Activated CD8-positive, alpha-beta T cell treated with anti-CD3 and anti-CD28 coated beads, Interleukin-2, amount 10 ng/mL, durations not matched to agents 7 days and 5 days (primary cell): ENCODE measurements around the gene CD4. TPM values are rescaled to one million over a fixed set of nuclear protein-coding genes. Genes with fewer than 3 reads are reported as not detected.

ENCODE experiments used
- ATAC-seq: fragments of 150-1000 bp; cut with Tn5 transposase; one replicate; pipeline ENCODE4 v1.10.0; 2021; ENCODE audit warnings: moderate library complexity
- CTCF ChIA-PET: fragments of 350-600 bp; sonication (Branson Sonifier 250); formaldehyde crosslinking; loops from one replicate; lab custom pipeline; 2021; ENCODE audit warnings: antibody characterized with exemption; lab: Charles Lee
- POLR2A ChIA-PET: fragments of 350-600 bp; sonication (Branson Sonifier 250); formaldehyde crosslinking; loops from one replicate; lab custom pipeline; 2021; ENCODE audit warnings: antibody characterized with exemption; lab: Charles Lee
- DNase-seq: peaks from one replicate; pipeline ENCODE4 v3.0.0-alpha.2; 2020
- H3K27ac Mint-ChIP-seq: one replicate; pipeline ENCODE4 v1.8.0; 2021; ENCODE audit warnings: mild to moderate bottlenecking, mixed read lengths
- H3K27me3 Mint-ChIP-seq: one replicate; pipeline ENCODE4 v1.8.0; 2021; ENCODE audit warnings: low read depth, mixed read lengths
- H3K36me3 Mint-ChIP-seq: one replicate; pipeline ENCODE4 v1.8.0; 2021; ENCODE audit warnings: low read depth, mixed read lengths
- H3K4me1 Mint-ChIP-seq: one replicate; pipeline ENCODE4 v1.8.0; 2021; ENCODE audit warnings: low read depth, mixed read lengths
- H3K4me3 Mint-ChIP-seq: one replicate; pipeline ENCODE4 v1.8.0; 2021; ENCODE audit warnings: mild to moderate bottlenecking, mixed read lengths
- H3K9me3 Mint-ChIP-seq: one replicate; pipeline ENCODE4 v1.8.0; 2022; ENCODE audit warnings: mixed read lengths; ENCODE audit not compliant: insufficient read depth
- total RNA-seq, 2 experiments: library from RNA; stranded (reverse); gene quantifications; one replicate each; pipeline ENCODE4 v1.2.3, GENCODE V29; 2021

Gene CD4
- total RNA-seq, 2 experiments from 2014 or later, result 0.90 to 1.6 TPM

GRCh38 chr12:6838854-6839253 is 49.5 kb downstream of the CD4 start:
- Mint-ChIP-seq H3K36me3 (no peaks in the 10 kb centered on the region), H3K4me3 (no peak overlapping the region), H3K27me3 (peaks cover 3% of the 10 kb centered on the region), H3K27ac (no peak overlapping the region), H3K4me1 (peaks cover 3% of the 10 kb centered on the region), H3K9me3 (no peaks in the 10 kb centered on the region)
- ChIA-PET CTCF (interaction anchor here (2.3 to 9.2 kb wide), 2 partner anchors 10 to 85 kb away, joined by 11 to 130 read pairs; partner anchors contain the start of genes CDCA3, MLF2 and USP5), POLR2A (interaction anchor here (3.0 kb wide), 1 partner anchor 13 kb away, joined by 14 read pairs; the partner anchor contains the start of genes CDCA3 and USP5)
- no peak for ATAC-seq
- no peak for DNase-seq

GRCh38 chr12:6839482-6840201 is 50.3 kb downstream of the CD4 start:
- ATAC-seq (no peak), DNase-seq (no peak)
- Mint-ChIP-seq H3K36me3 (no peaks in the 10 kb centered on the region), H3K9me3 (no peaks in the 10 kb centered on the region), H3K27ac (no peak overlapping the region), H3K27me3 (peaks cover 3% of the 10 kb centered on the region), H3K4me3 (no peak overlapping the region), H3K4me1 (peaks cover 3% of the 10 kb centered on the region)
- POLR2A ChIA-PET, result interaction anchor here (3.0 kb wide), 1 partner anchor 12 kb away, joined by 14 read pairs; the partner anchor contains the start of genes CDCA3 and USP5
- CTCF ChIA-PET, result interaction anchor here (1.2 to 9.2 kb wide), 3 partner anchors 10 to 86 kb away, joined by 3 to 130 read pairs (median 11); partner anchors contain the start of genes CDCA3, MLF2 and USP5

GRCh38 chr12:6840330-6840729 is 51.0 kb downstream of the CD4 start:
- Mint-ChIP-seq H3K9me3 (no peaks in the 10 kb centered on the region), H3K27me3 (no peaks in the 10 kb centered on the region), H3K36me3 (no peaks in the 10 kb centered on the region), H3K4me1 (peaks cover 3% of the 10 kb centered on the region), H3K27ac (no peak overlapping the region), H3K4me3 (no peak overlapping the region)
- no peak for ATAC-seq
- POLR2A ChIA-PET, result interaction anchor here (0.5 to 3.0 kb wide), 2 partner anchors 12 to 102 kb away, joined by 3 to 14 read pairs; partner anchors contain the start of genes CDCA3 and USP5
- CTCF ChIA-PET, result interaction anchor here (1.2 to 9.2 kb wide), 2 partner anchors 9 to 14 kb away, joined by 3 to 130 read pairs; partner anchors contain the start of genes CDCA3 and USP5
- no peak for DNase-seq

- H3K27ac Mint-ChIP-seq, result no peak within 1 kb of the TSS
- H3K4me1 Mint-ChIP-seq, result no peaks in the 10 kb centered on the region
- no peaks in the 10 kb centered on the region for H3K9me3 Mint-ChIP-seq
- no peak for DNase-seq
- H3K4me3 Mint-ChIP-seq, result no peak within 1 kb of the TSS
- CTCF ChIA-PET, result interaction anchor here (1.2 to 9.2 kb wide), 3 partner anchors 8 to 15 kb away, joined by 3 to 130 read pairs (median 5); partner anchors contain the start of genes CDCA3 and USP5
- H3K36me3 Mint-ChIP-seq, result peaks cover 2% of the 10 kb centered on the region
- POLR2A ChIA-PET, result interaction anchor here (0.5 to 3.3 kb wide), 3 partner anchors 10 to 102 kb away, joined by 3 to 15 read pairs (median 14); partner anchors contain the start of genes CDCA3 and USP5
- no peaks in the 10 kb centered on the region for H3K27me3 Mint-ChIP-seq
- no peak for ATAC-seq
Observed at GRCh38 chr12:6840761-6841515, 51.6 kb downstream of the CD4 start, which contains the start of gene GNB3. GNB3 (plus strand) TSS chr12:6840925; CDS start chr12:6841288, 363 bp downstream.

- ATAC-seq (no peak), DNase-seq (no peak)
- CTCF ChIA-PET, result interaction anchor here (1.3 to 13.9 kb wide), 3 partner anchors 6 to 17 kb away, joined by 5 to 130 read pairs (median 6); partner anchors contain the start of genes CDCA3, GNB3 and USP5
- no peaks in the 10 kb centered on the region for H3K4me1 Mint-ChIP-seq
- no peaks in the 10 kb centered on the region for H3K9me3 Mint-ChIP-seq
- H3K36me3 Mint-ChIP-seq, result peaks cover 9% of the 10 kb centered on the region
- POLR2A ChIA-PET, result interaction anchor here (0.8 to 3.3 kb wide), 3 partner anchors 9 to 89 kb away, joined by 3 to 15 read pairs (median 4); partner anchors contain the start of genes CDCA3, MLF2 and USP5
- no peaks in the 10 kb centered on the region for H3K27me3 Mint-ChIP-seq
- no peak overlapping the region for H3K27ac Mint-ChIP-seq
- no peak overlapping the region for H3K4me3 Mint-ChIP-seq
Observed at GRCh38 chr12:6842075-6842474, 52.7 kb downstream of the CD4 start.

GRCh38 chr12:6843118-6843902 is 54.0 kb downstream of the CD4 start:
- CTCF ChIA-PET, result interaction anchor here (0.8 to 13.9 kb wide), 5 partner anchors 7 to 90 kb away, joined by 3 to 130 read pairs (median 6); partner anchors contain the start of genes GNB3 and MLF2

GRCh38 chr12:6845395-6845794 is 56.1 kb downstream of the CD4 start:
- H3K36me3 Mint-ChIP-seq, result peaks cover 39% of the 10 kb centered on the region
- no peak overlapping the region for H3K4me3 Mint-ChIP-seq
- ChIA-PET POLR2A (interaction anchor here (1.0 kb wide), 1 partner anchor 25 kb away, joined by 3 read pairs; no protein-coding TSS in a partner anchor), CTCF (interaction anchor here (1.9 to 13.9 kb wide), 2 partner anchors 9 to 93 kb away, joined by 6 to 130 read pairs; partner anchors contain the start of genes GNB3 and MLF2)
- H3K9me3 Mint-ChIP-seq, result no peaks in the 10 kb centered on the region
- ATAC-seq (no peak), DNase-seq (no peak)
- H3K27me3 Mint-ChIP-seq, result no peaks in the 10 kb centered on the region
- no peak overlapping the region for H3K27ac Mint-ChIP-seq
- peaks cover 21% of the 10 kb centered on the region for H3K4me1 Mint-ChIP-seq

More at GRCh38 chr12:6843118-6843902, 54.0 kb downstream of the CD4 start:
- no peak for DNase-seq
- ATAC-seq, result peak; percentile 32
- H3K4me3 Mint-ChIP-seq, result no peak overlapping the region
- H3K36me3 Mint-ChIP-seq, result peaks cover 19% of the 10 kb centered on the region
- no peaks in the 10 kb centered on the region for H3K27me3 Mint-ChIP-seq
- no peaks in the 10 kb centered on the region for H3K9me3 Mint-ChIP-seq
- POLR2A ChIA-PET, result interaction anchor here (1.1 to 3.3 kb wide), 2 partner anchors 8 to 91 kb away, joined by 4 to 15 read pairs; partner anchors contain the start of genes CDCA3, MLF2 and USP5
- H3K4me1 Mint-ChIP-seq, result peaks cover 5% of the 10 kb centered on the region
- no peak overlapping the region for H3K27ac Mint-ChIP-seq

- Mint-ChIP-seq H3K27ac (no peak overlapping the region), H3K27me3 (no peaks in the 10 kb centered on the region), H3K36me3 (peaks cover 45% of the 10 kb centered on the region), H3K4me3 (no peak overlapping the region), H3K4me1 (peaks cover 24% of the 10 kb centered on the region), H3K9me3 (no peaks in the 10 kb centered on the region)
- ATAC-seq, result no peak
- ChIA-PET CTCF (interaction anchor here (13.9 kb wide), 1 partner anchor 10 kb away, joined by 130 read pairs; the partner anchor contains the start of gene GNB3), POLR2A (no interaction called here)
- no peak for DNase-seq
Observed at GRCh38 chr12:6846316-6846869, 57.1 kb downstream of the CD4 start.

- Mint-ChIP-seq H3K4me3 (no peak overlapping the region), H3K27me3 (no peaks in the 10 kb centered on the region), H3K27ac (peak overlapping the region; percentile 26), H3K9me3 (no peaks in the 10 kb centered on the region), H3K4me1 (peaks cover 24% of the 10 kb centered on the region), H3K36me3 (peaks cover 45% of the 10 kb centered on the region)
- ChIA-PET CTCF (interaction anchor here (13.9 kb wide), 1 partner anchor 12 kb away, joined by 130 read pairs; the partner anchor contains the start of gene GNB3), POLR2A (no interaction called here)
- no peak for ATAC-seq
- no peak for DNase-seq
Observed at GRCh38 chr12:6847676-6848075, 58.3 kb downstream of the CD4 start.

GRCh38 chr12:6849427-6849826 is 60.1 kb downstream of the CD4 start:
- Mint-ChIP-seq H3K27me3 (no peaks in the 10 kb centered on the region), H3K9me3 (no peaks in the 10 kb centered on the region)

More at GRCh38 chr12:6849427-6849826, 60.1 kb downstream of the CD4 start:
- ATAC-seq, result no peak
- peaks cover 49% of the 10 kb centered on the region for H3K36me3 Mint-ChIP-seq
- ChIA-PET POLR2A (interaction anchor here (1.3 to 3.8 kb wide), 2 partner anchors 94 to 160 kb away, joined by 3 to 31 read pairs; partner anchors contain the start of genes C12orf57, RNU7-1 and ZNF384), CTCF (interaction anchor here (1.6 to 13.9 kb wide), 3 partner anchors 13 to 83 kb away, joined by 6 to 130 read pairs (median 121); partner anchors contain the start of genes GNB3, PTMS and SPSB2)
- H3K4me3 Mint-ChIP-seq, result peak overlapping the region; percentile 90
- peak overlapping the region; percentile 77 for H3K27ac Mint-ChIP-seq
- DNase-seq, result no peak
- H3K4me1 Mint-ChIP-seq, result peaks cover 40% of the 10 kb centered on the region
